H1 (cell line): Measurements from ENCODE around the gene ZNF385C. TPM values are rescaled to one million over a fixed set of nuclear protein-coding genes. Genes with fewer than 3 reads are reported as not detected.
A peak's percentile ranks its signal among the peaks of the same experiment; 100 is the strongest.

ENCODE experiments used
- CTCF ChIA-PET: fragments of 300-600 bp; sonication (Branson Sonifier 250); formaldehyde crosslinking; loops from one replicate; lab custom pipeline; 2021; ENCODE audit not compliant: partially characterized antibody; lab: Charles Lee
- POLR2A ChIA-PET: fragments of 300-600 bp; sonication (Branson Sonifier 250); formaldehyde crosslinking; loops from one replicate; lab custom pipeline; 2021; ENCODE audit warnings: inconsistent platforms; ENCODE audit not compliant: partially characterized antibody; lab: Charles Lee
- DNase-seq, 2 experiments: peaks; one replicate each; pipeline versions ENCODE4 v3.0.0 to v3.0.0-alpha.2; 2010 to 2022; ENCODE audit warnings: low spot score in 2 of 2, low read depth in 1 of 2, mixed read lengths in 1 of 2
- FAIRE-seq: peaks from 2 replicates; lab custom pipeline; 2011; peaks lifted over from hg19 to GRCh38; lab: Jason Lieb, UNC
- H2AFZ ChIP-seq: 2 replicates; pipeline ENCODE4 v1.8.1; 2012; ENCODE audit warnings: low read length, inconsistent platforms
- H2AK5ac ChIP-seq: 2 replicates; pipeline ENCODE4 v1.6.1; 2013; ENCODE audit warnings: low read depth, low read length
- H2BK120ac ChIP-seq: replicated peaks from 2 replicates; pipeline ENCODE3; 2013; ENCODE audit warnings: low read depth, low read length, inconsistent platforms
- H2BK12ac ChIP-seq: 2 replicates; pipeline ENCODE4 v1.6.1; 2013; ENCODE audit warnings: low read depth, low read length
- H2BK15ac ChIP-seq: 2 replicates; pipeline ENCODE4 v1.6.1; 2013; ENCODE audit warnings: low read length
- H2BK20ac ChIP-seq: 2 replicates; pipeline ENCODE4 v1.6.1; 2013; ENCODE audit warnings: low read length
- H2BK5ac ChIP-seq: 2 replicates; pipeline ENCODE4 v1.6.1; 2013; ENCODE audit warnings: low read depth, low read length
- H3K14ac ChIP-seq: 2 replicates; pipeline ENCODE4 v1.6.1; 2013; ENCODE audit warnings: inconsistent platforms; ENCODE audit not compliant: insufficient read length
- H3K18ac ChIP-seq: 2 replicates; pipeline ENCODE4 v1.6.1; 2013; ENCODE audit warnings: low read length; ENCODE audit errors: extremely low read depth
- H3K23ac ChIP-seq: 2 replicates; pipeline ENCODE4 v1.6.1; 2013; ENCODE audit warnings: inconsistent platforms; ENCODE audit not compliant: insufficient read length
- H3K23me2 ChIP-seq: 2 replicates; pipeline ENCODE4 v1.6.1; 2013; ENCODE audit warnings: low read depth, low read length
- H3K27ac ChIP-seq: 2 replicates; pipeline ENCODE4 v1.6.1; 2011; ENCODE audit warnings: low read depth, low read length, inconsistent platforms
- H3K27me3 ChIP-seq, 4 experiments: replicated peaks in 1 of 4; 1 replicate in 1 of 4; 2 replicates in 3 of 4; pipeline versions ENCODE4 v1.6.1 to v1.8.1; 2011 to 2013; ENCODE audit warnings: low read length in 3 of 4, mild to moderate bottlenecking in 3 of 4, inconsistent platforms in 2 of 4, mixed read lengths in 2 of 4, moderate library complexity in 1 of 4; ENCODE audit not compliant: control insufficient read depth in 3 of 4, insufficient read depth in 3 of 4; ENCODE audit errors: extremely low read depth in 1 of 4
- H3K36me3 ChIP-seq, 4 experiments: 2 replicates each; pipeline versions ENCODE4 v1.6.1 to v1.8.1; 2011 to 2013; ENCODE audit warnings: mild to moderate bottlenecking in 4 of 4, low read length in 3 of 4, moderate library complexity in 2 of 4, control low read depth in 1 of 4, inconsistent platforms in 1 of 4; ENCODE audit not compliant: insufficient read depth in 4 of 4, control insufficient read depth in 2 of 4
- H3K4ac ChIP-seq: replicated peaks from 2 replicates; pipeline ENCODE3; 2013; ENCODE audit warnings: low read length, low read depth, mixed read lengths, inconsistent platforms; ENCODE audit not compliant: insufficient read length
- H3K4me1 ChIP-seq, 4 experiments: replicated peaks in 1 of 4; 1 replicate in 1 of 4; 2 replicates in 3 of 4; pipeline versions ENCODE4 v1.6.1 to v1.8.1; 2011 to 2013; ENCODE audit warnings: low read length in 3 of 4, inconsistent platforms in 2 of 4, mixed read lengths in 1 of 4; ENCODE audit not compliant: insufficient read depth in 4 of 4, control insufficient read depth in 3 of 4
- H3K4me2 ChIP-seq, 2 experiments: 2 replicates each; pipeline versions ENCODE4 v1.6.1 to v1.8.1; 2011 to 2013; ENCODE audit warnings: low read depth in 2 of 2, low read length in 2 of 2, control low read depth in 1 of 2, inconsistent platforms in 1 of 2, mild to moderate bottlenecking in 1 of 2; ENCODE audit not compliant: insufficient read depth in 1 of 2
- H3K4me3 ChIP-seq, 4 experiments: fragments of 200-600, 300-600 bp in 1 of 4; sonication (generic), shearing (Covaris generic), sonication (Bioruptor Twin) in 1 of 4; 2 replicates each; pipeline versions ENCODE4 v1.5.1 to v1.8.1; 2011 to 2016; ENCODE audit warnings: low read length in 4 of 4, low read depth in 3 of 4, control low read depth in 2 of 4, inconsistent platforms in 2 of 4, mild to moderate bottlenecking in 2 of 4, mixed read lengths in 1 of 4, moderate library complexity in 1 of 4; ENCODE audit not compliant: insufficient read depth in 2 of 4; ENCODE audit errors: extremely low read depth in 1 of 4
- H3K56ac ChIP-seq: replicated peaks from 2 replicates; pipeline ENCODE3; 2013; ENCODE audit warnings: low read depth, mild to moderate bottlenecking, mixed read lengths, low read length, inconsistent platforms; ENCODE audit not compliant: insufficient read length
- H3K79me1 ChIP-seq: 2 replicates; pipeline ENCODE4 v1.6.1; 2013; ENCODE audit warnings: low read depth, low read length, control low read depth
- H3K79me2 ChIP-seq, 2 experiments: 2 replicates each; pipeline versions ENCODE4 v1.6.1 to v1.8.1; 2012 to 2013; ENCODE audit warnings: low read length in 2 of 2, mild to moderate bottlenecking in 2 of 2, inconsistent platforms in 1 of 2; ENCODE audit not compliant: insufficient read depth in 2 of 2, control insufficient read depth in 1 of 2
- H3K9ac ChIP-seq, 4 experiments: replicated peaks in 1 of 4; 1 replicate in 1 of 4; 2 replicates in 3 of 4; pipeline versions ENCODE4 v1.6.1 to v1.8.1; 2011 to 2013; ENCODE audit warnings: low read depth in 3 of 4, low read length in 3 of 4, control low read depth in 2 of 4, mild to moderate bottlenecking in 2 of 4, moderate library complexity in 2 of 4, inconsistent platforms in 1 of 4; ENCODE audit errors: extremely low read depth in 1 of 4
- H3K9me3 ChIP-seq, 2 experiments: 2 replicates each; pipeline versions ENCODE4 v1.6.1 to v1.8.1; 2012 to 2013; ENCODE audit warnings: mild to moderate bottlenecking in 2 of 2, moderate library complexity in 2 of 2, control low read depth in 1 of 2, inconsistent platforms in 1 of 2, low read depth in 1 of 2, low read length in 1 of 2, mixed read lengths in 1 of 2; ENCODE audit not compliant: insufficient read depth in 2 of 2
- H4K20me1 ChIP-seq, 2 experiments: replicated peaks in 1 of 2; 2 replicates each; pipeline versions ENCODE3 to v1.8.1; 2011 to 2013; ENCODE audit warnings: inconsistent platforms in 2 of 2, low read length in 2 of 2, mild to moderate bottlenecking in 1 of 2; ENCODE audit not compliant: insufficient read depth in 2 of 2, control insufficient read depth in 1 of 2
- H4K5ac ChIP-seq: 2 replicates; pipeline ENCODE4 v1.6.1; 2013; ENCODE audit warnings: low read length, low read depth, mixed read lengths, inconsistent platforms; ENCODE audit not compliant: insufficient read length
- H4K8ac ChIP-seq: 2 replicates; pipeline ENCODE4 v1.8.0; 2013; ENCODE audit warnings: mild to moderate bottlenecking, moderate library complexity, low read length, inconsistent platforms; ENCODE audit not compliant: insufficient read depth; ENCODE audit errors: extremely low read depth
- H4K91ac ChIP-seq: replicated peaks from 2 replicates; pipeline ENCODE3; 2013; ENCODE audit warnings: low read length, mixed read lengths, inconsistent platforms; ENCODE audit not compliant: insufficient read length
- POLR2AphosphoS5 ChIP-seq: IDR thresholded peaks from 2 replicates; pipeline ENCODE4 v1.6.1; 2011; ENCODE audit warnings: low read depth, low read length
- RAD21 ChIP-seq, 2 experiments: IDR thresholded peaks in 1 of 2; conservative IDR thresholded peaks in 1 of 2; 2 replicates each; pipeline ENCODE4 v1.6.1; 2011; ENCODE audit warnings: low read depth in 2 of 2, low read length in 2 of 2, improper control_type of control experiment in 1 of 2, inconsistent platforms in 1 of 2, mild to moderate bottlenecking in 1 of 2, moderate library complexity in 1 of 2
- RXRA ChIP-seq: IDR thresholded peaks from 2 replicates; pipeline ENCODE4 v1.6.1; 2011; ENCODE audit warnings: low read depth, mild to moderate bottlenecking, low read length, moderate library complexity; ENCODE audit not compliant: insufficient read depth
- YY1 ChIP-seq: IDR thresholded peaks from 2 replicates; pipeline ENCODE4 v1.6.1; 2011; ENCODE audit warnings: low read depth, mild to moderate bottlenecking, low read length
- WGBS, 2 experiments: shearing (Covaris generic) in 1 of 2; methylation state at CpG; one replicate each; pipeline versions ENCODE4 v1.1.6 to v1.1.7; 2013 to 2015; ENCODE audit warnings: low lambda C conversion rate in 2 of 2, mixed read lengths in 2 of 2, inconsistent platforms in 1 of 2, low coverage in 1 of 2, missing lambda C conversion rate in 1 of 2; ENCODE audit not compliant: insufficient replicate concordance in 2 of 2, insufficient coverage in 1 of 2, insufficient read length in 1 of 2; ENCODE audit errors: extremely low coverage in 1 of 2, missing lambda C conversion rate in 1 of 2; 5-methylcytosine and 5-hydroxymethylcytosine counted together
- polyA plus RNA-seq, 7 experiments: library from polyadenylated mRNA; depleted of rRNA in 3 of 7; stranded (reverse) in 5 of 7; unstranded in 2 of 7; fragments of >200 nt in 5 of 7; fragments of 200-250 nt in 2 of 7; gene quantifications; 1 replicate in 5 of 7; 2 replicates in 1 of 7; 4 replicates in 1 of 7; pipeline versions ENCODE4 v1.2.1 to v1.2.3, GENCODE V29; 2011 to 2013; ENCODE audit warnings: missing spikeins in 2 of 7, mixed read lengths in 2 of 7
- total RNA-seq: library from RNA; stranded (reverse); fragmentation: NEBNext Ultra II Directional; extraction: Animal tissue kit (Norgen Biotek cat#: 25700); gene quantifications from 2 replicates; pipeline ENCODE4 v1.2.1, GENCODE V29; 2021
- TF ChIP-seq, protein P1 (sequence below): IDR thresholded peaks from 2 replicates; pipeline ENCODE4 v1.6.1; 2012; ENCODE audit warnings: inconsistent platforms
- TF ChIP-seq, protein P2 (sequence below), 3 experiments: IDR thresholded peaks; 1 replicate in 2 of 3; 2 replicates in 1 of 3; pipeline versions ENCODE4 v1.5.1 to v1.6.1; 2011; ENCODE audit warnings: low read length in 3 of 3, mild to moderate bottlenecking in 3 of 3, inconsistent platforms in 2 of 3, low read depth in 1 of 3, moderate library complexity in 1 of 3; ENCODE audit not compliant: insufficient read depth in 1 of 3; ENCODE audit errors: control extremely low read depth in 1 of 3

Gene ZNF385C
- total and polyA plus RNA-seq, 2 of the 8 experiments (the other 6 are each of a cell fraction or from before 2014, with no cell fraction given): 3.9 to 6.1 TPM

DNA sequence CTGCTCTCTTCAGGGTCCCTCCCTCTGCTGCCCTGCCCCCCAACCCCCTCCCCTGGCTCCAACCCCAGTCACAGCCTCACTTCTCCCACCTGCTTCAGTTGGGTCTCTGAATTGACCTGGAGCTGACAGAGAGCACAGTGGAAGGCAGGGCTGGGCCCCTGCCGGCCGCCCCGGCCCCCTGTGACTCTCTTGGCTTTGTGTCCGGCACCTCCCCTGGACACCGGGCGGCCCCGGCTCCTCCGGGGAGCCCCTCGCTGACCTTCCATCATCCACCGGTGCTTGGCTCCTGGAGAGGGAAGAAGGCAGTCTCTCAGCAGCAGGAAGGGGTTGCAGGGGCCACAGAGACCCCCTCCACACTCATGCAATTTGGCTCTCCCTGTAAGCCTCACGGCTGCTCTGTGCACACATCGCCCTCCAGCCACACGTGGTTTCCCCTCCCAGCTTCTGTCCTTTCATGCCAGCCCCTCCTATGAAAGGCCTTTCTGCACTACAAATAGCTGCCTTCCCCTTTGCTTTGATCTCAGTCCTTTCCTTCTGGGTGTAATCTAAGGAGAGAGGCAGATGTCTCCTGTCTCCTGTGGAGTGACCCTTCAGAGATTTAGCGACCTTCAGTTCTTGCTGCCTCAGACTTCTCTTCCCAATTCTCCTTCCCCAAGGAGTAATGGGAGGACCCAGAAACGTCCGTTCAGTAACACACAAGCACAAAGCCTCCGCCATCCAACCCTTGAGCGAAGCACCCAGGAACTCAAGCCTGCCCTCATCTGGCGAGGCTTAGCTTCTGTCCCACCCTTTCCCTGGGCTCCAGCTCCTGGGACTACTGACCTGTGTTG, 70.1 kb downstream of the ZNF385C start:
- TF ChIP-seq RAD21 (IDR thresholded peaks at IDR 0.05 in 1 of 2, conservative IDR thresholded peaks at IDR 0.05 in 1 of 2; ENCODE audit: low read depth in 2 of 2, low read length in 2 of 2) (peak; percentile 35 to 58), POLR2AphosphoS5 (no peak), RXRA (no peak), YY1 (peak; percentile 41; the same call in 1 of the 2 replicates)
- TF ChIP-seq, protein P1, sequence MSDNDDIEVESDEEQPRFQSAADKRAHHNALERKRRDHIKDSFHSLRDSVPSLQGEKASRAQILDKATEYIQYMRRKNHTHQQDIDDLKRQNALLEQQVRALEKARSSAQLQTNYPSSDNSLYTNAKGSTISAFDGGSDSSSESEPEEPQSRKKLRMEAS: peak; percentile 60
- TF ChIP-seq, protein P2, sequence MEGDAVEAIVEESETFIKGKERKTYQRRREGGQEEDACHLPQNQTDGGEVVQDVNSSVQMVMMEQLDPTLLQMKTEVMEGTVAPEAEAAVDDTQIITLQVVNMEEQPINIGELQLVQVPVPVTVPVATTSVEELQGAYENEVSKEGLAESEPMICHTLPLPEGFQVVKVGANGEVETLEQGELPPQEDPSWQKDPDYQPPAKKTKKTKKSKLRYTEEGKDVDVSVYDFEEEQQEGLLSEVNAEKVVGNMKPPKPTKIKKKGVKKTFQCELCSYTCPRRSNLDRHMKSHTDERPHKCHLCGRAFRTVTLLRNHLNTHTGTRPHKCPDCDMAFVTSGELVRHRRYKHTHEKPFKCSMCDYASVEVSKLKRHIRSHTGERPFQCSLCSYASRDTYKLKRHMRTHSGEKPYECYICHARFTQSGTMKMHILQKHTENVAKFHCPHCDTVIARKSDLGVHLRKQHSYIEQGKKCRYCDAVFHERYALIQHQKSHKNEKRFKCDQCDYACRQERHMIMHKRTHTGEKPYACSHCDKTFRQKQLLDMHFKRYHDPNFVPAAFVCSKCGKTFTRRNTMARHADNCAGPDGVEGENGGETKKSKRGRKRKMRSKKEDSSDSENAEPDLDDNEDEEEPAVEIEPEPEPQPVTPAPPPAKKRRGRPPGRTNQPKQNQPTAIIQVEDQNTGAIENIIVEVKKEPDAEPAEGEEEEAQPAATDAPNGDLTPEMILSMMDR (IDR thresholded peaks at IDR 0.05; ENCODE audit: control extremely low read depth in 1 of 3, insufficient read depth in 1 of 3, low read depth in 1 of 3, low read length in 3 of 3): peak; percentile 65 to 91 (median 80)
- TF ChIP-seq, all 59 proteins: peak for 4
- Histone ChIP-seq H3K23ac (no peak overlapping the region), H2BK15ac (no peak overlapping the region), H3K27me3 (no peaks in the 10 kb centered on the region), H4K8ac (no peak overlapping the region), H2BK5ac (no peak overlapping the region; the same call in 1 of the 2 replicates), H2BK120ac (no peak overlapping the region), H2AK5ac (no peak overlapping the region), H4K20me1 (no peaks in the 10 kb centered on the region), H2BK20ac (0 out of 2 replicates have a peak overlapping the region, but pooled peaks have one; percentile 9), H3K23me2 (0 out of 2 replicates have a peak, but pooled peaks cover 2% of the 10 kb centered on the region), H4K5ac (no peak overlapping the region), H3K9me3 (no peaks in the 10 kb centered on the region), H3K18ac (peak overlapping the region; percentile 79; the same call in 1 of the 2 replicates), H3K14ac (no peak overlapping the region), H3K4me3 (no peak overlapping the region), H3K9ac (no peak overlapping the region), H3K4me2 (peak overlapping the region; percentile 1 to 21; a peak in 3 of 4 replicates), H4K91ac (peak overlapping the region; percentile 48), H2BK12ac (peak overlapping the region; percentile 63; the same call in 1 of the 2 replicates), H3K56ac (no peak overlapping the region), H3K27ac (no peak overlapping the region), H3K79me1 (0 out of 2 replicates have a peak, but pooled peaks cover 2% of the 10 kb centered on the region), H3K4ac (no peak overlapping the region), H3K79me2 (no peaks in the 10 kb centered on the region), H3K4me1 (peaks cover 0 to 12% (median 5%) of the 10 kb centered on the region in 4 experiments; a peak in 4 of 7 replicates), H3K36me3 (peaks cover 6 to 15% (median 9%) of the 10 kb centered on the region in 4 experiments; a peak in 6 of 8 replicates), H2AFZ (peak overlapping the region; percentile 60)
- DNase-seq: peak in 1 of 2 experiments; percentile 77
- WGBS, 2 experiments: 62% methylated on average over 18 of the region's 19 CpGs; no CpG with 5 or more reads in 1 of the 2 experiments
- POLR2A ChIA-PET: interaction anchor here (0.9 to 6.0 kb wide), 12 partner anchors 8 to 508 kb away, joined by 3 to 51 read pairs (median 4); partner anchors contain the start of genes DHX58, DNAJC7, HSPB9 and KAT2A
- FAIRE-seq: peak; percentile 86
- CTCF ChIA-PET: interaction anchor here (0.7 to 38.8 kb wide), 22 partner anchors 11 to 195 kb away, joined by 3 to 1084 read pairs (median 5); partner anchors contain the start of genes CNP, DHX58, DNAJC7 and HSPB9
